ENCODE measurements around the gene RASSF3. TPM values are rescaled to one million over a fixed set of nuclear protein-coding genes. Genes with fewer than 3 reads are reported as not detected.
"Not testable (repeated sequence)": the region's sequence is repeated elsewhere in the genome, so short reads cannot be mapped to it uniquely, and the experiment has no call there.

RASSF3 gene, protein sequence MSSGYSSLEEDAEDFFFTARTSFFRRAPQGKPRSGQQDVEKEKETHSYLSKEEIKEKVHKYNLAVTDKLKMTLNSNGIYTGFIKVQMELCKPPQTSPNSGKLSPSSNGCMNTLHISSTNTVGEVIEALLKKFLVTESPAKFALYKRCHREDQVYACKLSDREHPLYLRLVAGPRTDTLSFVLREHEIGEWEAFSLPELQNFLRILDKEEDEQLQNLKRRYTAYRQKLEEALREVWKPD
- total RNA-seq, result 72.8 and 74.4 TPM in 2 replicates

DNA sequence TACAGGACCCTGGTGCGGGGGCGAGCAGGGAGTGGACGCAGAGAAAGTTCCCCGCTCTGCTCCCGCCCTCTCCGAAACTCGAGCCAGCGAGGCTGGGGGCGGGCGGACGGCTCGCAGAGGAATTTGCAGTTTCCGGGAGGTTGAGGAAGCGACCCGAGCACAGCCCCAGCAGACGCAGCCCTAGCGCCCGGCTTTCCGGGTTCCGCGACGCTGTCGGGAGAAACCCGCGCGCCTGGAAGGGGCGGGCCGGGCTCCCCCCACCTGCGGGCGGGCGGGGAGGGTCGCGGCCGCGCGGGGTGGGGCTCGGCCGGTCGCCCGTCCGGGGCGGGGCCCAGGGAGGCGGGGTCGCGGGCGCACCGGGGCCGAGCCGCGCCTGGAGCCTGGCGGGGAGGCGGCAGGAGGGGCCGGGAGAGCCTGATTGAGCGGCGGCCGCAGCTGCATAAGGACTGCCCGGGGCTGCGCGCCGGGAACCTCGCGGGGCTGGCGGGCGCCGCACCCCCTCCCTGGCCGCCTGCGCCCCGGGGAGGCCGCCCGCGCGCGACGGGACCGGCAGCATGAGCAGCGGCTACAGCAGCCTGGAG lies at the start of gene RASSF3:
RASSF3 (plus strand) TSS at position 417 of the 581 bp plus-strand sequence; CDS start at position 555, 138 bp downstream.
- intact Hi-C loops (cut with micrococcal nuclease), result loop anchor here (5.0 kb wide), 3 partner anchors 388 to 1692 kb away; partner anchors contain the start of genes HELB, KICS2 and RXYLT1

DNA sequence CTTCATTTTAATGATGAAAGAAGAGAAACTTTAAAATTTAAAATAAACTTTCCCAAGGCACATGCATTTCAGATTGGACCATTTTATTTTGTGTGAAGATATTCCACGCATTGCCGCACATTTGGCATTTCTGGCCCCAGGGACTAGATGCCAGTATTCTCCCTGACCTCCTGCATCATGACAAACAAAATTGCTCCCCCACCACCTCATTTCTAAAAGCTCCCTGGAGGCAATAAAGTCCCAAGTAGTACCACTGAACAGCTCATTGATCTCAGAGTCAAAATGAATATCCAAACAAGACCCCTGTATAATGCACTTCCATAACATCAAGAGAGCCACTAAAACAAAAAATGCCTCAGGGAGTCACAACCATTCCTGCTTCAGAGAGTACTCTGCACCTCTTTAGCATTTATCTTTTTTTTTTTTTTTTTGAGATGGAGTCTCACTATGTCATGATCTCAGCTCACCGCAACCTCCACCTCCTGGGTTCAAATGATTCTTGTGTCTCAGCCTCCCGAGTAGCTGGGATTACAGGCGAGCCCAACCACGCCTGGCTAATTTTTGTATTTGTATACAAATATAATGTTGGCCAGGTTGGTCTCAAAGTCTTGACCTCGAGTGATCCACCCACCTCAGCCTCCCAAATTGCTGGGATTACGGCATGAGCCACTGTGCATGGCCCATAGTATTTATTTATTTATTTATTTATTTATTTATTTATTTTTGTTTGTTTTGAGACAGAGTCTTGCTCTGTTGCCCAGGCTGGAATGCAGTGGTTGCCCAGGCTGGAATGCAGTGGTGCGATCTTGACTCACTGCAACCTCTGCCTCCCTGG lies 48.8 kb upstream of the RASSF3 start:
- intact Hi-C loops (cut with micrococcal nuclease), result no loop called here

DNA sequence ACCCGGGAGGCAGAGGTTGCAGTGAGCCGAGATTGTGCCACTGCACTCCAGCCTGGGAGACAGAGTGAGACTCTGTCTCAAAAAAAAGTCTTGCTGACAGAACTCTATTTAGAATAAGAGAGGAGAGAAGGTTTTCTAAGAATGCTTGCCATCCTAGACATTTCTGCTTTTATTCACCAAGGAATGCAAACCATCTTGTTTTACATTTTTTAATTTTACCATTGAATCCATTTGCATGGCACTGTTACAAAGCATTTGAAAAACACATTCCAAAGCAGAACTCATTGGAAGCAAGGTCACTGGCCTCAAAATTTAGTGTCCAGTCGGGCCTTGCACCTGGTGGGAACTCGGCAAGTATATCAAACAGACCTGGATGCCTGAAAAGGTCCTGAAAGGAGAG lies 44.2 kb upstream of the RASSF3 start:
- intact Hi-C loops (cut with micrococcal nuclease), result no loop called here

DNA sequence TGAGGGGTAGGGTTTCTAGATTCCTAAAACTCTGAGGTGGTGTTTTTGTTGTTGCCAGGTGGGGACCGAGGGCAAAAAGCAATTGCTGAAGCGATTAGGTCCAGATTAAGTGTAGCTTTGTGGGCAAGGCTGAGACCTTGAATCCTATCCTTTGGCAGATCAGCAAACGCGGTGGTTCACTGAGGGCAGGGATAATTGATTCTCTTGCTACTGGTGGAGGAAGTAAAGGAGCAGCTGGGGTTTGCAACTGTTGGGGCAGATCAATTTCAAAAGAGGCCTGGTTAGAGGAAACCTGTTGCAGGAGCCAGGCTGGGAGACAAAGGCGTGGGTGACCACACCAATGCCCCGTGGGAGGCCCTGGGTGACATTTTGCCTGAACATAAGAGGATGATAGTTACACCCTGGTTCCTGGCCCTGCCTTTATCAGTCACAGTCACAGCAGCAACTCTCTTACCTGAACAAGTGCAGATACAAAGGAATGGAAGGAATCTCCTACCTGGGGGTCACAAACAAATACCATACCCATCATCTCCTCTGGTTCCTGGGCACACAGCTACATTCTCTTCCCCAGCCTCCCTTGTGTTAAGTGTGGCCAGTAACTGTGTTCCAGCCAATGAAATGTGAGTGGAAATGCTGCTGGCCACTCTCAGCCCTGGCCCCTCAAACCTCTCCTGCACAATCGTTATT lies 43.3 kb upstream of the RASSF3 start:
- intact Hi-C loops (cut with micrococcal nuclease), result no loop called here

DNA sequence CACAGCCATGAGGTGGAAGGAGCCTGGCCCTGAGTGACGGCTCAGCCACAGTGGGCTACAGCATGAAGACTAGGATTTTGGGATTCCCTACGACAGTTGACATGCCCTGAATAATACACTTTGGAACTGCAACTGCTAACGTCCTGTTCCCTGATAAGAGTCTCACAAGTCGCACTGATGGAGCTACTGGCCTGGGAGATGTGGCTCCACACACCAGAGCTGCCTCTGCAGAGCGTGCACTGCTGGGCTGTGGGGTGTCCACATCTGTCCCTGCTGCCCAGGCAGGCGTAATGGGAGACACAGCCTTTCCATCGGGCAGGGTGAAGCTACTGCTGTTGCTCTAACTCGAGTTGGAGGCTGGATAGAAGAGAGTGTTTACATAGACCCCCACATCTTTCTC lies 42.7 kb upstream of the RASSF3 start:
- intact Hi-C loops (cut with micrococcal nuclease), result no loop called here

DNA sequence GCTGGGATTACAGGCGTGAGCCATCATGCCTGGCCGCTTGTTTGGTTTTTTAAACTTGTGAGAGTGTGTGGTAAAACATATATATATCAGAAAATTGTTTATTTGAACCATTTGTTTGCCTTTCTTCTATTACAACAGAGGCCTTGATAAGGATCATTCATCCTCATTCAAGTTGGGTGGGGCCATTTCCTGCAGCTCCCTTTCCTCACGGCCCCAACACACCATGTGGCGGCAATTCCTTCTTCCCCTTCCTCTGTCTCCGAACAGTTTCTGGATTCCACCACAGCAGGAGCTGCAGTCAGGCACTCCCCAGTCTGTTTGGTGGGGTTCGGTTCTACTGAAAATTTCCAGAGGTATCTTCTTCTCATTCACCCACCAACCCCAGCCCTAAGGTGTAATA lies 42.0 kb upstream of the RASSF3 start:
- intact Hi-C loops (cut with micrococcal nuclease), result no loop called here

DNA sequence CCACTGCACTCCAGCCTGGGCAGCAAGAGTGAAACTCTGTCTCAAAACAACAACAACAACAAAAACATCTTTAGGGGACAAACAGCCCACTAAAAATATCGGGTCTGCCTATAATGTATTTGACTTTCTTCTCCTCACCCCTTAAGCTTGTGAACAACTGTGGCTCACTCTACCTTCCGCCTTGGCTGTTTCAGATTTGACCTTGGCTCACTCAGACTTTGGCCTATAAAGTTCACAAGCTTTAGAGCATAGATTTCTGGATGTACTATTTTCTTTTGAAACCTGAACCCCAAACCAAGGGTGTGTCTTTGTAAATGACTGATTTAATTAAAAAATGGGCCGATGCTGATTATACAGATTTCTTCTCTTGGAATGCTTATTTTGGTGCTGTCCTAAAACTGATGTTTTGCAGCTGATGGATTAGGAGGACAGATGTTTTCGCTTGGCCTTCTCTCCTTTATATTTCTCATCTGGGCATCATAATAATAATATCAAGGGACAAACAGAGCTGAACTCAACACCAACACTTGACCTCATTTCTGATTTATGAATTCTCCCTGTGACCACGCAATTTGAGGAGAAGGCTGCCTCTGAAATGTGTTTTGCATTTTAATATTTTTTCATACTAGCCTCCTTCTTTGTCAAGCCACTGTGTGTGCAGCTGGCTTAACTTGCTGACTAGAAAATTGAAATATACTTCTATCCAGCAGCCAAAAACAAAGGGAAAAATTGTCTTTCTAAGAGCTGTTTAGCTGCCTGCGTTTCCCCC lies 40.2 kb upstream of the RASSF3 start:
- intact Hi-C loops (cut with micrococcal nuclease), result no loop called here

DNA sequence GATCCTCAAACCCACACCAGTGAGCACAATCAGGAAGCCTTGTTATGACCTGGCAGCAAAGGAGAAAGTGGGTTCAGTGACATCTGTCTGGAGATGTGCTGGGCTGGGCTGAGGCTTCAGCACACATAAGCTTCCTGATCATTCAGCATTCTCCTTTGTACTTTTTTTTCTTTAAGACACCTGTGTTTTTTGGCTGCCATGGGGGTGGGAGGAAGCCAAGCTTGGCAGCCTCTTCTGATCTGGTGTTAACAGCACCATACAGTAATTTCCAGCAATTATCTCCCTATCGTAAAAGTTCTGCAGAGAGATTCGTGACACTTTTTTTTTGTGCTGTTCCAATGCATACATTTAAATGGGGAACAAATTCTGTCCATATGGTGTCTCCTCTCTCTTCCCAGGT lies 38.9 kb upstream of the RASSF3 start:
- intact Hi-C loops (cut with micrococcal nuclease), result no loop called here

DNA sequence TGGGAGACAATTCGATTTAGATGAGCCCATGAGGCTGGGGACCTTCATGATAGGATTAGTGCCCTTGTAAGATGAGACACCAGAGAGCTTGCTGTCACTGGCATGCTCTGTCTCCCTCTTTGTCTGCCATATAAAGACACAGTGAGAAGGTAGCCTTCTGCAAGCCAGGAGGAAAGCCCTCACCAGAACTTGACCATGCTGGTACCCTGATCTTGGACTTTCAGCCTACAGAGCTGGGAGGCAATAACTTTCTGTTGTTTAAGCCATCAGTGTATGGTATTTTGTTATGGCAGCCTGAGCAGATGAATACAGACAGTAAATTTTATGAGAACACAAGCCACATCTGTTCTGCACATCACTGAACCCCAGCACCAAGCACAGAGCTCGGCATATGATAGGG lies 38.1 kb upstream of the RASSF3 start:
- intact Hi-C loops (cut with micrococcal nuclease), result no loop called here

DNA sequence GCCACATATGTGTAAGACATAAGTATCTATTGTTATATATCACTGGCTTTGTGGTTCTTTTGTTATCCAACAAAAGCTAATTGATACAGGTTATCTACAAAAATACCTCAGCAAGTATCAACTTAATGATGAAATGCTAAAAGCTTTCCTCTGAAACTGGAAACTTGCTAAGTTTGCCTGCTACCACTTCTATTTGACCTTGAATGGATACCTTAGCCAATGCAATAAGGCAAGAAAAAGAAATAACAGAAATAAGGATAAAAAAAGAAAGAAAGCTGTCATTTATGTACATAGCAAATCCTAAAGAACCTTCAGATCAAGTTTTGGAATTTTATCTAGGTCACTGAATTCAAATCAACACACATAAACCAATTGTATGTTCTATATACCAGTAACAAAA lies 35.5 kb upstream of the RASSF3 start:
- intact Hi-C loops (cut with micrococcal nuclease), result no loop called here

DNA sequence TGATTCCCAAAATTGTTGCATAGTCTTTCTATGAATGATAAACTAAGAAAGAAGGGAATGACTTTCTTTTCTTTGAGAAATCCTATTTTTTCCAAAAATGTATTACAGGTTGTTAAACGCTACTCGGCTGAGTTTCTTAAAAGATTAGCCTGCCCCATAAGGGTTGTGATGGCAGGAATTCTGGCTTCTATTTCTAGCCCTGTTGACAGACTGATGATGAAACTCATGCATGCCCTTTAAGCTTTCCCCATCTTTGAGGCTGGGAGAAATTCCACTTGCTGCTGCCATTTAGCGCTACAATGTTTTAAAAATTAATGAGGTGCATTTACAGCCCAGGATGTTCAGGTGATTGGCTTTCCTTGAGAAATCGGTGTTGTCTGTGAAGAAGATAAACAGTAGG lies 33.2 kb upstream of the RASSF3 start:
- intact Hi-C loops (cut with micrococcal nuclease), result no loop called here

DNA sequence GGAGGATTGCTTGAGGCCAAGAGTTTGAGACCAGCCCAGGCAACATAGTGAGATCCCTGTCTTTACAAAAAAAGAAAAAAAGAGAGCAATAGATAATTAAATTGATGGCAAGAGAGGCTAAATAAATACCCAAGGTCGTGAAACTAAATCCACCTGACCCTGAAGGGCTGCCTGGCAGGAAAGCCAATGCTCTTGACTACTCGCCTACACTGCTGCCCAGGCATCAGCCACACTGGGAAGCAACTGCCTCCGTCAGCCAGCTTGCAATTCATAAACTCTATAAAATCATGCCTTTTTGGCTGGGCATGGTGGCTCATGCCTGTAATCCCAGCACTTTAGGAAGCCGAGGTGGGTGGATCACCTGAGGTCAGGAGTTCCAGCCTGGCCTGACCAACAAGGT lies 31.7 kb upstream of the RASSF3 start:
- intact Hi-C loops (cut with micrococcal nuclease), result no loop called here

DNA sequence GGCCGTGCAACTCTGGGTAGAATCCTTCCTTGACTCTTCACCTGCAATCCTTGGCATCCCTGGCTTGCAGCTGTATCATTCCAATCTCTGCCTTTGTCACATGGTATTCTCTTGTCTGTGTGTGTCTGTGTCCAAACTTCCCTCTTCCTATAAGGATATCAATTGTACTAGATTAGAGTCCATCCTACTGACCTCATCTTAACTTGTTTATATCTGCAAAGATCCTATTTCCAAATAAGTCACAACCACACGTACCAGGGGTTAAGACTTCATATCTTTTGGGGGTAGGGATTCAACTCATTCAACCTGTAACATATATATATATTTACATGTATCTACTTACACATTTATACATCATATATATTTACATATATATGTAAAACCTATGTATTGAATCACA lies 29.6 kb upstream of the RASSF3 start:
- intact Hi-C loops (cut with micrococcal nuclease), result no loop called here

DNA sequence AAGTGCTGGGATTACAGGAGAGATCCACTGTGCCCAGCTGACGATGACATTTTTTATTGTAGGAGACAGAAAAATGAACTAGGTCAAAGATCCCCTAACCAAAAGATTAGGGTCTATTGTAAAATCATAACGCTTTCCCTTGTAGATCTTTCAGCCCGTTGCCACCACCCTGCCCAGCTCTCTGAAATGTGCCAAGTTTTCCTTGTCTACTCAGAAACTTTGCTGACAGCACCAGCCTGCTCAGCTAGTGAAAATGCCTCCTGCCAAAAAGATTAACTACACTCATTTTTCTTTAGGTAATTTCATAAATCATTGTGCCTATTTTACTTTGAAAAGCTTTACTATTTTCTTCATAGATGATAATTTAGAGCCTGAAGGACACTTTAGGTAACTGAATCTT lies 28.2 kb upstream of the RASSF3 start:
- intact Hi-C loops (cut with micrococcal nuclease), result no loop called here

DNA sequence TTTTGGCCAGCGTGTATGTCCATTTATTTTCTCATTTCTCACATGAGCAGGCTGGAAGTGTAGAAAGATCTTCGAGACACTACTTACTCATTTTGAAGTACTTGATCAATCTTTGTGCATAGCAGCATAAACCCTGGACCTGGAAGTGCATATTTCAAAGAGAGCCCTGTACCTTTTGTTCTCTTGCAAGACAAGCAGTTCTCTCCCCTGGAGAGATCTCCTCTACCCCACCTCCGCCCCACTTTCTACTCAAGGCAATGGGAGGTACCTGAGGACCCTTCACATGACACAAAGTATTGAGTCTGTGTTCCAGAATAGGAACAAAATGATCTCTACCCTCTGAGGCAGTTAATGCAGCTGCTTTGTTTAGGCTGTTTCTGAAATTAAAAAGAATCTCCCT lies 27.4 kb upstream of the RASSF3 start:
- intact Hi-C loops (cut with micrococcal nuclease), result no loop called here

DNA sequence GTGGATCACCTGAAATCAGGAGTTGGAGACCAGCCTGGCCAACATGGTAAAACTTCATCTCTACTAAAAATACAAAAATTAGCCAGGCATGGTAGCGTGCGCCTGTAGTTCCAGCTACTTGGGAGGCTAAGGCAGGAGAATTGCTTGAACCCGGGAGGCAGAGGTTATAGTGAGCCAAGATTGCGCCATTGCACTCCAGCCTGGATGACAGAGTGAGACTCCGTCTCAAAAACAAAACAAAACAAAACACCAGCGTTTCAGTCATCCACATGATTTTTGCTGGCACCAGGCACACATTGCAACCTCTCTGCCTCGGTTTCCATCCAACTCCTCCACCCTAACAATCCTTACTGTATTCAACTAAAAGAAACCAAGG lies 26.9 kb upstream of the RASSF3 start:
- intact Hi-C loops (cut with micrococcal nuclease), result not testable (repeated sequence)

DNA sequence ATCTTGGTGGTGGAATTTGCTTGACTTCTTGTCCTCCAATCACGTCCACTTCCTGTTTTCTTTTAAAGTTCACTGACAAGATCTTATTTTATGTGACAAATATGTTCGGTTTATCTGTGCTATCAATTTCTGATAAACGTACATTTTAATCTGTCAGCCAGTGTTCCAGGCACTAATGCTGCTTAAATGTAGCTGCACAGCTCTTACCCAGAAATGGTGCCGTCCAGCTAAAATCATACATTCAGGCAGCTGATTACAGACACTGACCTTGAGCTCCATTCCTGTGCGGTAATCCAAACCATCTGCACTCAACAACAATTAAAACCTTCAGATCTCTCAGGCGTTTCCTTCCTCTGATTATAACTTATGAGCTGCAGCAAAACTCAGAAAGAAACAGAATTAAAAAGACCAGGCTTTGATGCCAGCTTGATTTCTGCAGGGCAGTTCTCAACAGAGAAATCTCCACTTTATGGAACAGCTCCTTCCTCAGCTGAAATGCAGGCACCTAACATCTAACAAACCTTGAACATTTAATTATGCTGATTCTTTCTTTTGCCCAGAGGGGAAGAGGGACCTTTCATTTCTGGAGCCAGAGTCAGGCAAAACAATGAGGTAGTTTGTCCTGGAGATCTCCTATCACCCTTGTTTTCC lies 26.4 kb upstream of the RASSF3 start:
- intact Hi-C loops (cut with micrococcal nuclease), result no loop called here

DNA sequence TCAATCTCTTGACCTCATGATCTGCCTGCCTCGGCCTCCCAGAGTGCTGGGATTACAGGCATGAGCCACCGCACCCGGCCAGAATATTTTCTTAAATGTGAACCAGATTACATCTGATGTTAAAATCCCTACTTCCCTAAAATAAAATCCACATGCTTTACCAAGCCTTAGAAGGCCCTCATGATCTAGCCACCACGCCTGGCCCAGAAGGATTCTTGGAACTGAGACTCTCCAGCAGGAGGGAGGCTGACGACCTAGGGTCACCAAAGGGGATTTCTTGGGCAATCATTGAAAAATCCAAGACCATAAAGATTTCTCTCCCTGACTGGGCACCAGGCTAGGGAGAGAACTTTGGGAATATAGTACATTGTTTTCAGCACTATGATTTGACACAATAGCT lies 25.2 kb upstream of the RASSF3 start:
- intact Hi-C loops (cut with micrococcal nuclease), result no loop called here

DNA sequence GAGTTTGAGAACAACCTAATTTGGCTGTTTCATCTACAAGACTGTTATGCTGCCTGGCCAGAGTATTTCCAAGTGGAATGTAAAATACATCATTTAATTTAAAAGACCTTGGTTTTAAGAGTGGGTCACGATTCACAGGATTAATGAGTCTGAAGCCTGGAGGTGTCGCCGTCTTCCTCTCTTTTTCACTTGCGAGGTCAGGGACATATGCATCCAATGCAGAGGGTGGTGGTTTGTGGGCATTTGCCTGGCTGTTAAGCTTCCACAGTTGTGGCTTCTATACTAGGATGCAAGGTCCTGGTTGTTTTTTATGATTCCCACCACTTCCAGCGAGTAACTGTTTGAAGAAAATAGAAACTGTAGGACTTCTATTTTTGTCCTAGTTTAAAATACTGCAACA lies 22.8 kb upstream of the RASSF3 start:
- intact Hi-C loops (cut with micrococcal nuclease), result no loop called here

DNA sequence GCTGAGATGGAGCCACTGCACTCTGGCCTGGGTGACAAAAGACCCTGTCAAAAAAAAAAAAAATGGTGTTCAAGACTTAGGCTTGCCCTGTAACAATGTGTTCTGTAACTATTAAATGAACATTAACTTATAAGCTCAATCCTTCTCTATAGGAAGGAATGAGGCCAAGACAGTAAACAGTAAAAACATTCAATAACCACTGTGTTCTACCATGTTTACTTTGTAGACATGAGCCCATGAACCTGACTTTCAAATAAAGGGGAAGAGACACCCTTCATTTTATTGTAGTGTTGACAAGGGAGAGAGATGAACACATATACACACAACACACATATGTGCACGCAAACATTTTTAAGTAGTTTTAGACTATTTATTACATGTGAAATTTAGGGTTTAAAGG lies 20.1 kb upstream of the RASSF3 start:
- intact Hi-C loops (cut with micrococcal nuclease), result no loop called here
